RKO (cell line): ENCODE measurements around the gene SFRP2.

ENCODE experiments used
- DNase-seq: peaks from one replicate; pipeline ENCODE4 v3.0.0-alpha.2; 2016; ENCODE audit warnings: low spot score

Gene SFRP2

GRCh38 chr4:153788413-153789276, at the start of gene SFRP2:
SFRP2 (minus strand) TSS chr4:153789083; CDS start chr4:153788835, 248 bp downstream.
- DNase-seq: no peak

DNA sequence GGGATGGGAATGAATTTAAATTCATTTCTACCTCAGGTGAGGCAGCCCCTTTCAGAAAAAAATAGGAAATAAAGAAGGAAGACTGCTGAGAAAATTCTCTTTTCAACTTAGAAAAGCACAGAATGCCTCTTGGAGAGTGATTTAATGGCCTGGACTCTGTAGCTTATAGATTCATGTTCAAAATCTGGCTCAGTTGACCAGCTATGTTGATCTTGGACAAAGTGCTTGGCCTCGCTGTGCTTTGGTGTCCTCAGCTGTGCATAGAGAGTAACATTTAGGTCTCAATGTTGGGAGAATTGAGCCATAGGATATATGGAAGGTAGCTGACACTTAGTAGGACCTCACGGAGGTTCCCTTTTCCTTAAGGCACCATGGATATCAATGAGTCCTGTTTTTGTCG, 49.7 kb upstream of the SFRP2 start:
- DNase-seq: no peak

GRCh38 chr4:153834901-153835300, 46.0 kb upstream of the SFRP2 start:
- no peak for DNase-seq

DNA sequence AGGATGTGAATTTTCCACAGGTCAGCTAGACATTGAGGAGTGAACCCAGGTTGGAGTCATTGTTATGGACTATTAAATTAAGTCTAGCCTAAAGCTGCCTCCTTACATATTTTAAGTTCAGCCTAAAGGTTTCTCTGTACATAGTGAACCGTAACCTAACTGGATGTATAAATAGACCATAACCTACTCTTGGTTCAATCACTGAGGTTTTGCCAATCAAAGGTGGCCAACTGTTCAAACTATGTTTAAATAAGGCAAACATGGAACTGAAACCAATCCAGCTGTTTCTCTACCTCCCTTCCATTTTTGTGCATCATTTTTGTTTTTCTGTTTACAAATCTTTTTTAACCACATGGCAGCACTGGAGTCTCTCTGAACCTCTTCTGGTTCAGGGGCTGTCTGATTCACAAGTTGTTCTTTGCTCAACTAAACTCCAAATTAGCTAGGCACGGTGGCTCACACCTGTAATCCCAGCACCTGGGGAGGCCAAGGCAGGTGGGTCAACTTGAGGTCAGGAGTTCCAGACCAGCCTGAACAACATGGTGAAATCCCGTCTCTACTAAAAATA, 43.9 kb upstream of the SFRP2 start:
- no peak for DNase-seq

- DNase-seq: no peak
Observed at GRCh38 chr4:153832054-153832453, 43.2 kb upstream of the SFRP2 start.

DNA sequence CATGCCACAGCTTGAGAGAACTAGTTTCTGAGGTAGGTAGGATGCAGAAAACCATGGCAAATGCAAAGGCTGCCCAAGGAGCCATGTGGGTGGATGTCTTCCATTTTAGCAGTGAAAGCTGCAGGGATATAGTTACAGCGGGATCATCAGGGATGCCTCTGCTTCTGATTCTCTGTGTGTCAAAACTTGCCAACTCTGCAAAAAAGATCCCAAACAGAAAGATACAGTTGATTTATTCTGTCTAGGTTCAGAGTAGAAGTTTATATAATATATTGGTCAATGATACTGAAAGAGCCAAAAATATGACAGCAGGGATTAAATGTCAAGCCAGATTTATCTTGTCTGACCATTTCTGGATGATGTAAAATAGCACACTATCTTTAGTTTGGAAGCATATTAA, 42.4 kb upstream of the SFRP2 start:
- DNase-seq: no peak

- no peak for DNase-seq
Observed at GRCh38 chr4:153825691-153826090, 36.8 kb upstream of the SFRP2 start.

DNA sequence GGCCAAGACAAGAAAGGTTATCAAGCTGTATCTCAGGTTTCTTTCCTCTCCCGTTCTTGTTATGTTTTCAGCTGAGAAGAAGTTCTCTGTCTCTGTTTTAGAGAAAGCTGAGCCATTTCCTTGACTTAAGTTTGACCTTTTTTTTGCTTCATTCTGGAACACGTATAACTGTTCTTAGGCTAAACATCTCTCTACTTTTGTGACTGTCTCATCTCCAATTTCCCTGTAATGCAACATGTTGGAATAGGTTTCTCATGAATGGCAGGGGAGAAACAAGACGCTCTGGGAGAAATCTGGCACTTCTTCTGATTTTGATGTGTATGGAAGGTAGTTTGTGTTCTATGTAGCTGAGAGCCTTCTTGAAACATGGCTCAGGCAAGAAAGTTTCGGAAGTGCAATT, 36.2 kb upstream of the SFRP2 start:
- no peak for DNase-seq

GRCh38 chr4:153824501-153824900, 35.6 kb upstream of the SFRP2 start:
- DNase-seq: no peak

GRCh38 chr4:153823483-153823882, 34.6 kb upstream of the SFRP2 start:
- DNase-seq: no peak

GRCh38 chr4:153822316-153822715, 33.4 kb upstream of the SFRP2 start:
- DNase-seq: no peak

DNA sequence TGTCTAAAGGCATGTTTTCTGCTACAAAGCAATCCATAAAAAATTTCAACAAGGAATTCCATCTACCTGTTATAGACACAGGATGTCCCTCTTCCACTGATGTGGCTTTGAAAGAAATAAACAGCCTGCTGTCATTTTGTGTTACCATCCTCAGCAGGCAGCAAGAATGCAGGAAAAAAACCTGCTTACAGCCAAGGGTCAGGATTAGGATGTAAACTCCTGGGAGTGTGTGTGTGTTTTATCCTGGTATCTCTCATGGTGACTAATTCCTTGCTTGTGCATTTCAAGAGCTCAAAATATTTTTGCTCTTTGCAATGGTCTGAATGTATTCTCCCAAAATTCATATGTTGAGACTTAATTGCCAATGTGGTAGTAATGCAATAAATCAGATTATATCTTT, 28.6 kb upstream of the SFRP2 start:
- no peak for DNase-seq

- no peak for DNase-seq
Observed at GRCh38 chr4:153816542-153816941, 27.7 kb upstream of the SFRP2 start.

DNA sequence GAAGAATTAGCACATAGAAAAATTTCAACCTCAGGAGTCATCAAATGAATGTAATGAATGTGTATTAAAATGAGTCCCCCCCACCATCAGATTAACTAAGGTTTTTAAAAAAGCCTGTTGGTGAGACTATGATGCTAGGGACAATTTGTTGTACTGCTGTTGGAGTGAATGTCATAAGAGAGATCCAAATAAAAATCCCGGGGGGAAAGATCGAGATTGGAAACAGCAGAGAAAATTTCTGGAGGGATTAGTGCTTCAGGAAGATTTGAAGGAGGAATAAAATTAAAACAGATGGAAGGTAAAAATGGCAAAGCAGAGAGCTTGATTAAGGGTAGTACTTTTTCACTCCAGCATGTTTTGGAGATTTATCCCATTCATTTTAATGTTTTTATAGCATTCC, 25.9 kb upstream of the SFRP2 start:
- no peak for DNase-seq

GRCh38 chr4:153809916-153810810, 21.3 kb upstream of the SFRP2 start:
- DNase-seq: no peak

DNA sequence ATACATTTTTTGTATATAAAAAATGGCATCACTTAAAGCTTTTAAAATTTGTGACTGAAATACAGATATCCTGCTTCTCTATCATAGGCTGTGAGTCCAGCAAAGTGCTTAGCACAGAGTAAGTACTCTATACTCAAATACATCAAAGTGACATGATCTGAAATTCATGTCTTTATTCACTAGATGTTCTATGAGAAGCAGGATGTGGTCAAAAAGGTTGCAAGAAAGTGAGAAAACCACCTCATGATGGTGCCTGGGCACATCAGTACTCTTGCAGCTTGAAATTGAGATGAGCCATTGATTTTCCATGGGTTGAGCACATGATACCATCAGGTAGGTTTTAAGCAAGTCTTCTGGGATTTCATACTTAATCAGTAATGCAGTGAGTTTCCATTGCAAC, 20.4 kb upstream of the SFRP2 start:
- no peak for DNase-seq

DNA sequence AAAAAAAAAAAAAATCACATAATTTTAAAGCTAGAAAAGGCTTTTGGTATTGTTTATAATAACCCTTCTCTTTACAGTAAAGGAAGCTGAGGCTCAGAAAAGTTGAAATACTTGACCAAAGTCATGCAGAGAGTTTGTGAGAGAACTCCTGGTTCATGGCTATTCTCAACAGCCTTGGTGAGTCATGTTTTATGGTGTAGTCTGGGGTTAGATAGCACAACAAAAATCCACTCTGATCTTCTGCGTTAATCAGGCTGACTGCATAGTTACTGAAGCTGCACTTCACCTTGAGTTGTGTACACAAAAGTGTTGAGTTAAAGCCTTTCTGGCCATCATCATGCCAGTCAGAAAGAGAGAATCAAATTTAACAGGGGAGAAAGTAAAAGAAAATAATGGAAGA, 19.3 kb upstream of the SFRP2 start:
- DNase-seq: no peak

DNA sequence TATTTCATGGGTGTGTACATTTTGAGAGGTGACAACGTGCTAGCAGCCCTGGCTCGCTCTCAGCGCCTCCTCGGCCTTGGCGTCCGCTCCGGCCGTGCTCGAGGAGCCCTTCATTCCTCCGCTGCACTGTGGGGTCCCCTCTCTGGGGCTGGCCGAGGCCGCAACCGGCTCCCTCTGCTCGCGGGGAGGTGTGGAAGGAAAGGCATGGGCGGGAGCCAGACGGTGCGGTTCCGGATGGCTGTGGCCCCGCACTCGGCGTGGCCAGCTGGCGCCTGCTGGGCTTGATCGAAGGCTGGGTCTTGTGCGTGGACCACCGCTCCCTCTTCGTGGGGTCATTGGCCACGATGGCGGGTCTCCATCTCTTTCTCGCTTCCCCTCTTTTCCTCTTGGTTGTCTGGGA, 17.2 kb upstream of the SFRP2 start:
- DNase-seq: no peak

- DNase-seq: no peak
Observed at GRCh38 chr4:153804722-153805121, 15.8 kb upstream of the SFRP2 start.

- DNase-seq: no peak
Observed at GRCh38 chr4:153799694-153800074, 10.8 kb upstream of the SFRP2 start.

DNA sequence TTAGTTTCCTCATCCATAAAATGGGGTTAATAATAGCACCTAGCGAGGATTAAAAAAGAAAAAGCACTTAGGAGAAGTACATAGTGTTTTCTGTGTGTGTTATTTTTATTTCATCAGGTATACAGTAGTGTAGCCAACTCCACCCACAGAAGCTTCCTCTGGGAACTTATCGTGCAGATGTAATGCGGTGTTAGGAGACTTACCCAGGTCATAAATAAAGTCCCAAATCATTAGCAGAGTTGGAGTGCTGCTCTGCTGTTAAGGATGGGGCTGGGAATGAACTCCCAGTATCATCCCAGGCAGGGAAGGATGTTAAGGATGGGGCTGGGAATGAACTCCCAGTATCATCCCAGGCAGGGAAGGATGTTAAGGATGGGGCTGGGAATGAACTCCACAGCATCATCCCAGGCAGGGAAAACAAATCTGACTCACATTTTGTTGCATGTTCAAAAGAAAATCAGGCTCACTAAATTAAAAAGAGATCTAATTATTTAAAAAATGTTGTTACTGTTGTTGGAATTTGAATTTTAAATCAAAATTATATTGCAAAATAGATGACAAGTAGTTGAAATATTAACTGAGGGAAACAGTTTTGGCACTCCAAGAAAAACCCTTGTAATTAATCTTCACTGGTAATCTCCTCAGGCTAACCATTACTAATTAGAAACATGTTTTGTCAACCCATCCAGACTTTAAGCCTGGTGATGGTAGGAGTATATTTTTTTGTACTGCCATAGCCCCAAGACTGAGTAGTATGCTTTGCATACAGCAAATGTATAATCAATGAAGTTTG, 10.2 kb upstream of the SFRP2 start:
- no peak for DNase-seq

DNA sequence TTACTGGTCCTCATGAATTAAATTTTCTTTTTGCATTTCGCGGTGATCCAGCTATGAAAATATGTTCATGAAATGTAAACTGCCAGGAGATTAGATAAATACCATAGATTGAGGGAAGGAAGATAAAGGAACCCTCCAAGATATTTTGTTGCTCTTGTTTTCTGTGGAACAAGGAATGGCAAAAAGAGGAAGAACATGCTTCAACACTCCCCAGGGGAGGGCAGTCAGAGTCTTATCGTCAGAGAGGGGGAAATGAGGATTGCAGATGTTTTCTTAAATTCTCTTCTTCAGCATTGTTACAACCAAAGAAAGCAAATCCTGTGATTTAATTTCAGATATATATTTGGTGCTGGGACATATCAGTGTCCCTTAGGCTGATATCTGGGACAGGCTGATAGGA, 9.5 kb upstream of the SFRP2 start:
- DNase-seq: no peak
